Ishikawa (cell line): Measurements from ENCODE around the gene PRKRA.

Experiments used
- CEBPB ChIP-seq: IDR thresholded peaks from 2 replicates; pipeline ENCODE4 v1.6.1; 2012
- CREB1 ChIP-seq: IDR thresholded peaks from 2 replicates; pipeline ENCODE4 v1.6.1; 2012; ENCODE audit warnings: low read depth
- EGR1 ChIP-seq: IDR thresholded peaks from 2 replicates; pipeline ENCODE4 v1.6.1; 2012
- EP300 ChIP-seq: IDR thresholded peaks from 2 replicates; pipeline ENCODE4 v1.6.1; 2012; ENCODE audit warnings: borderline replicate concordance
- FOXM1 ChIP-seq: IDR thresholded peaks from 2 replicates; pipeline ENCODE4 v1.6.1; 2012; ENCODE audit warnings: low read depth, borderline replicate concordance
- NFIC ChIP-seq: IDR thresholded peaks from 2 replicates; pipeline ENCODE4 v1.6.1; 2012
- RAD21 ChIP-seq: IDR thresholded peaks from 2 replicates; pipeline ENCODE4 v1.6.1; 2012; ENCODE audit warnings: low read depth
- TAF1 ChIP-seq: IDR thresholded peaks from 2 replicates; pipeline ENCODE4 v1.6.1; 2012; ENCODE audit warnings: low read depth, mild to moderate bottlenecking
- TCF12 ChIP-seq: IDR thresholded peaks from 2 replicates; pipeline ENCODE4 v1.6.1; 2012; ENCODE audit warnings: low read depth
- TEAD4 ChIP-seq: IDR thresholded peaks from 2 replicates; pipeline ENCODE4 v1.6.1; 2012
- YY1 ChIP-seq: IDR thresholded peaks from 2 replicates; pipeline ENCODE4 v1.6.1; 2012; ENCODE audit warnings: low read depth
- ZBTB7A ChIP-seq: IDR thresholded peaks from 2 replicates; pipeline ENCODE4 v1.6.1; 2012; ENCODE audit warnings: low read depth
- TF ChIP-seq, protein P1 (sequence below): IDR thresholded peaks from 2 replicates; pipeline ENCODE4 v1.6.1; 2012
- TF ChIP-seq, protein P2 (sequence below): IDR thresholded peaks from 2 replicates; pipeline ENCODE4 v1.6.1; 2012; ENCODE audit warnings: low read depth, mild to moderate bottlenecking
- TF ChIP-seq, protein P3 (sequence below): IDR thresholded peaks from 2 replicates; pipeline ENCODE4 v1.6.1; 2012

Gene PRKRA

DNA sequence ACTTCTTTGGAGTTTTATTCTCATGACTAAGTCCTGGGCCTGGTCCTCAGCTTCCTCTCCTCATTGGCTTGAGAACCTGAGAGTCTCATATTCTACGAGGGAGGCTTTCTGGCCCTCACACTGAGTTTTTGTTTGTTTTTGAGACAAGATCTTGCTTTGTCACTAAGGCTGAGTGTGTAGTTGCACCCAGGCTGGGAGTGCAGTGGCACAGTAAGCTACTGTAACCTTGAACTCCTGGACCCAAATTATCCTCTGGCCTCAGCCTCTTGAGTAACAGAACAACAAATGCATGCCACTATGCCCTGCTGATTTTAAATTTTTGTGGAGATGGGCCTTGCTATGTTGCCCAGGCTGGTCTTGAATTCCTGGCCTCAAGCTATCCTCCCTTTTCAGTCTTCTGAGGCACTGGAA is 22.6 kb downstream of the PRKRA start:
- TF ChIP-seq CREB1 (no peak), CEBPB (no peak), ZBTB7A (no peak), TAF1 (no peak), TCF12 (no peak)
- TF ChIP-seq, protein P1, sequence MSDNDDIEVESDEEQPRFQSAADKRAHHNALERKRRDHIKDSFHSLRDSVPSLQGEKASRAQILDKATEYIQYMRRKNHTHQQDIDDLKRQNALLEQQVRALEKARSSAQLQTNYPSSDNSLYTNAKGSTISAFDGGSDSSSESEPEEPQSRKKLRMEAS, result no peak
- TF ChIP-seq, protein P2, sequence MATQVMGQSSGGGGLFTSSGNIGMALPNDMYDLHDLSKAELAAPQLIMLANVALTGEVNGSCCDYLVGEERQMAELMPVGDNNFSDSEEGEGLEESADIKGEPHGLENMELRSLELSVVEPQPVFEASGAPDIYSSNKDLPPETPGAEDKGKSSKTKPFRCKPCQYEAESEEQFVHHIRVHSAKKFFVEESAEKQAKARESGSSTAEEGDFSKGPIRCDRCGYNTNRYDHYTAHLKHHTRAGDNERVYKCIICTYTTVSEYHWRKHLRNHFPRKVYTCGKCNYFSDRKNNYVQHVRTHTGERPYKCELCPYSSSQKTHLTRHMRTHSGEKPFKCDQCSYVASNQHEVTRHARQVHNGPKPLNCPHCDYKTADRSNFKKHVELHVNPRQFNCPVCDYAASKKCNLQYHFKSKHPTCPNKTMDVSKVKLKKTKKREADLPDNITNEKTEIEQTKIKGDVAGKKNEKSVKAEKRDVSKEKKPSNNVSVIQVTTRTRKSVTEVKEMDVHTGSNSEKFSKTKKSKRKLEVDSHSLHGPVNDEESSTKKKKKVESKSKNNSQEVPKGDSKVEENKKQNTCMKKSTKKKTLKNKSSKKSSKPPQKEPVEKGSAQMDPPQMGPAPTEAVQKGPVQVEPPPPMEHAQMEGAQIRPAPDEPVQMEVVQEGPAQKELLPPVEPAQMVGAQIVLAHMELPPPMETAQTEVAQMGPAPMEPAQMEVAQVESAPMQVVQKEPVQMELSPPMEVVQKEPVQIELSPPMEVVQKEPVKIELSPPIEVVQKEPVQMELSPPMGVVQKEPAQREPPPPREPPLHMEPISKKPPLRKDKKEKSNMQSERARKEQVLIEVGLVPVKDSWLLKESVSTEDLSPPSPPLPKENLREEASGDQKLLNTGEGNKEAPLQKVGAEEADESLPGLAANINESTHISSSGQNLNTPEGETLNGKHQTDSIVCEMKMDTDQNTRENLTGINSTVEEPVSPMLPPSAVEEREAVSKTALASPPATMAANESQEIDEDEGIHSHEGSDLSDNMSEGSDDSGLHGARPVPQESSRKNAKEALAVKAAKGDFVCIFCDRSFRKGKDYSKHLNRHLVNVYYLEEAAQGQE, result no peak
- TF ChIP-seq, protein P3, sequence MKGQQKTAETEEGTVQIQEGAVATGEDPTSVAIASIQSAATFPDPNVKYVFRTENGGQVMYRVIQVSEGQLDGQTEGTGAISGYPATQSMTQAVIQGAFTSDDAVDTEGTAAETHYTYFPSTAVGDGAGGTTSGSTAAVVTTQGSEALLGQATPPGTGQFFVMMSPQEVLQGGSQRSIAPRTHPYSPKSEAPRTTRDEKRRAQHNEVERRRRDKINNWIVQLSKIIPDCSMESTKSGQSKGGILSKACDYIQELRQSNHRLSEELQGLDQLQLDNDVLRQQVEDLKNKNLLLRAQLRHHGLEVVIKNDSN, result no peak

DNA sequence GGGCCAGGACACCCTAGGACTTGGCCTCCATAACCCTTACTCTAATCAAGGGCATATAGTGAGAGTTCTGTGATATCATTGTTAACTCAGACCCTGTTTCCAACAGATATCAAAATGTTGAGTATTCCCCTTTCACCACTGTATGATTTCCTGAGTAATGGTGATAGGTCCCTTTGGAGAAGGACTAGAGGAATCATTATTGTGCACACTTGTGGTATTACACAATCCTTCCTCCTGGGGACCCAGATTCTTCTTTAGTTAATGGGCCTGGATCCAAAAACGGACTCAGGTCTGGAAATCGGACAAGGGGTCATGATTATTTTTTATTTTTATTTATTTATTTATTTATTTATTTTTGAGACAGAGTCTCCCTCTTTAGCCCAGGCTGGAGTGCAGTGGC is 23.5 kb downstream of the PRKRA start:
- TF ChIP-seq FOXM1 (no peak), RAD21 (no peak), TAF1 (no peak), TCF12 (no peak)
- TF ChIP-seq, protein P1, result no peak

DNA sequence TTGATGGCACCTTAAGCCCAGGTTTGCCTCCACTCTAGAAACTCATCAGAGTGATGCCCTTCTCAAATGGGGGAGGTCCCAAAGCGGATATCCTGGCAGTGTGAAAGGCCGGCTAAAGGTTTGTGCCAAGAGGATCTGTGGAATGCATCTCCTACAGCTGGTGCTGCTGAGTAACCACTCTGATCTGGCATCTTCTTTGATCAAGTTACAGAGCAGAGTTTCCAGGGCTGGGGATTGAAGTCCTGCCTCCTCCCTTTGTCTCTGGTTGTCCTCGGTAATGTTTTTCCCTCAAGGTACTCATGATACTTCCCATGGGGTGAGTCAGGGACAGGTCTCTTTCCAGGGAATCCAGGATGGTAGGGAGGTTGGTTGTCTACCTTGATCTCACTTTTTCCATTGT is 24.6 kb downstream of the PRKRA start:
- no peak for TF ChIP-seq TAF1
- TF ChIP-seq NFIC, result no peak
- no peak for TF ChIP-seq EGR1
- TF ChIP-seq, protein P3, result no peak
- no peak for TF ChIP-seq RAD21
- TF ChIP-seq ZBTB7A, result no peak
- no peak for TF ChIP-seq TEAD4
- TF ChIP-seq, protein P1, result no peak
- TF ChIP-seq CEBPB, result no peak
- no peak for TF ChIP-seq FOXM1
- no peak for TF ChIP-seq EP300

DNA sequence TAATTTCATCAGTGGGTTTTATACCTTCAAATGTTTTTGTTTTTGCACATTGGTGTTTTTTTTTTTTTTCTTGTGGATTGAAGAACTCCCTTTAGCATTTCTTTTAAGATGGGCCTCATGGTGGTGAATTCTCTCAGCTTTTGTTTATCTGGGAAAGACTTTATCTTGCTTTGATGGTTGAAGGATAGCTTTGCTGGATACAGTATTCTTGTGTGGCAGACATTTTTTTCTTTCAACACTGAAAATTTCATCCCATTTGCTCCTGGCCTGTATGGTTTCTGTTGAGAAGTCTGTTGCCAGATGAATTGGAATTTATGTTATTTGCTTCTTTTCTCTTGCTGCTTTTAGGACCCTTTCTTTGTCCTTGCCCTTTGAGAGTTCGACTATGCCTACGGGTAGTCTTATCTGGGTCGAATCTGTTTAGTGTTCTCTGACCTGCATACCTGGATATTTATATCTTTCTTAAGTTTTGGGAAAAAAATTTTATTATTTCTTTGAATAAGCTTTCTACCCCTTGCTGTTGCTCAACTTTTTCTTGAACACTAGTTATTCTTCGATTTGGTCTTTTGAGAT is 25.6 kb downstream of the PRKRA start:
- TF ChIP-seq, protein P3, result no peak
- TF ChIP-seq EP300 (no peak), FOXM1 (no peak), NFIC (no peak), EGR1 (no peak), TCF12 (no peak), CREB1 (no peak), CEBPB (no peak), YY1 (no peak), TEAD4 (no peak), TAF1 (no peak), ZBTB7A (no peak), RAD21 (no peak)
- TF ChIP-seq, protein P2, result no peak
- TF ChIP-seq, protein P1, result no peak

DNA sequence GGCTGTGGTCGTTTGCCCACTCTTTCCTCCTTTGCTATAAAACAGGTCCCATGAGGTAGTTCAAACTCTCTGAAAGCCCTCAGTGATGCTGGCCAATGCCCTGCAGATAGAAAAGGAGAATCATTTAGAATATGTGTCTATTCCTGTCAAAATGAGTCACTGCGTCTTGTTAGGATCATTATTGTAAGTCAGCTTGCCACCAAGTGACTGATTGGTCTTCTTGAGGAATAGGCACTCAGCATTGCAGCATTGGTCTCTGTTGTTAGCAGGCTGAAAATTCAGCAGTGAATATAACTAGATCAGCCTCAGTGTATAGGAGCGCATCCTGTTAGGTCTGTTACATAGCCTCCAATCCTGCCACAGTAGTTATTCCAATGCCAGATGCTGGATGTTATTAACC is 28.9 kb downstream of the PRKRA start:
- TF ChIP-seq NFIC, result no peak
- TF ChIP-seq, protein P1, result no peak
- no peak for TF ChIP-seq RAD21
- no peak for TF ChIP-seq YY1
- no peak for TF ChIP-seq EP300
- TF ChIP-seq, protein P2, result no peak
- TF ChIP-seq TEAD4, result no peak
- no peak for TF ChIP-seq ZBTB7A
